HEK293 (cell line): ENCODE results near the gene ZNF70.

Experiments
- GLIS1 ChIP-seq: fragments of 450-650 bp; formaldehyde crosslinking; IDR thresholded peaks from 2 replicates; pipeline ENCODE4 v1.5.1; 2016; ENCODE audit warnings: missing biosample characterization, missing genetic modification characterization
- HOXC10 ChIP-seq: sonication (generic); formaldehyde crosslinking; IDR thresholded peaks from 2 replicates; pipeline ENCODE4 v1.8.1; 2023; ENCODE audit warnings: mild to moderate bottlenecking, missing genetic modification reagents
- KLF9 ChIP-seq: fragments of 450-650 bp; formaldehyde crosslinking; IDR thresholded peaks from 2 replicates; pipeline ENCODE4 v1.5.1; 2016; ENCODE audit warnings: missing biosample characterization, missing genetic modification characterization, low read depth
- OVOL3 ChIP-seq: fragments of 450-650 bp; formaldehyde crosslinking; IDR thresholded peaks from 2 replicates; pipeline ENCODE4 v1.5.1; 2016; ENCODE audit warnings: missing biosample characterization, missing genetic modification characterization
- SP3 ChIP-seq: fragments of 450-650 bp; formaldehyde crosslinking; IDR thresholded peaks from 2 replicates; pipeline ENCODE4 v1.5.1; 2016; ENCODE audit warnings: missing biosample characterization, missing genetic modification characterization
- YY1 ChIP-seq: fragments of 450-650 bp; formaldehyde crosslinking; IDR thresholded peaks from 2 replicates; pipeline ENCODE4 v1.5.1; 2018; ENCODE audit warnings: missing biosample characterization, missing genetic modification characterization
- ZBTB7A ChIP-seq: fragments of 450-650 bp; formaldehyde crosslinking; IDR thresholded peaks from 2 replicates; pipeline ENCODE4 v1.5.1; 2016; ENCODE audit warnings: low read depth, missing biosample characterization, missing genetic modification characterization
- ZFHX2 ChIP-seq: fragments of 450-650 bp; formaldehyde crosslinking; conservative IDR thresholded peaks from 2 replicates; pipeline ENCODE4 v1.5.1; 2016; ENCODE audit warnings: missing biosample characterization, missing genetic modification characterization
- ZNF266 ChIP-seq: fragments of 450-650 bp; formaldehyde crosslinking; IDR thresholded peaks from 2 replicates; pipeline ENCODE4 v1.5.1; 2016; ENCODE audit warnings: missing biosample characterization, missing genetic modification characterization, low read depth
- ZNF354C ChIP-seq: fragments of 450-650 bp; formaldehyde crosslinking; IDR thresholded peaks from 2 replicates; pipeline ENCODE4 v1.5.1; 2016; ENCODE audit warnings: missing biosample characterization, missing genetic modification characterization, low read depth, borderline replicate concordance
- ZNF366 ChIP-seq: fragments of 450-650 bp; formaldehyde crosslinking; conservative IDR thresholded peaks from 2 replicates; pipeline ENCODE4 v1.5.1; 2016; ENCODE audit warnings: missing biosample characterization, missing genetic modification characterization
- ZNF394 ChIP-seq: fragments of 450-650 bp; formaldehyde crosslinking; IDR thresholded peaks from 2 replicates; pipeline ENCODE4 v1.5.1; 2016; ENCODE audit warnings: missing biosample characterization, missing genetic modification characterization, mild to moderate bottlenecking, moderate library complexity, borderline replicate concordance
- ZNF423 ChIP-seq: fragments of 450-650 bp; formaldehyde crosslinking; IDR thresholded peaks from 2 replicates; pipeline ENCODE4 v1.5.1; 2016; ENCODE audit warnings: missing biosample characterization, missing genetic modification characterization
- ZNF521 ChIP-seq: fragments of 450-650 bp; formaldehyde crosslinking; IDR thresholded peaks from 2 replicates; pipeline ENCODE4 v1.5.1; 2017; ENCODE audit warnings: missing biosample characterization, mild to moderate bottlenecking, missing genetic modification characterization
- ZNF558 ChIP-seq: fragments of 450-650 bp; formaldehyde crosslinking; IDR thresholded peaks from 2 replicates; pipeline ENCODE4 v1.5.1; 2016; ENCODE audit warnings: missing biosample characterization, missing genetic modification characterization
- ZNF843 ChIP-seq: fragments of 450-650 bp; formaldehyde crosslinking; IDR thresholded peaks from 2 replicates; pipeline ENCODE4 v1.5.1; 2016; ENCODE audit warnings: missing biosample characterization, missing genetic modification characterization
- ZSCAN23 ChIP-seq: fragments of 450-650 bp; formaldehyde crosslinking; IDR thresholded peaks from 2 replicates; pipeline ENCODE4 v1.5.1; 2016; ENCODE audit warnings: missing biosample characterization, missing genetic modification characterization
- ZXDB ChIP-seq: fragments of 450-650 bp; formaldehyde crosslinking; IDR thresholded peaks from 2 replicates; pipeline ENCODE4 v1.5.1; 2016; ENCODE audit warnings: missing biosample characterization, missing genetic modification characterization
- TF ChIP-seq, protein P1 (sequence below): fragments of 450-650 bp; formaldehyde crosslinking; IDR thresholded peaks from 2 replicates; pipeline ENCODE4 v1.5.1; 2016; ENCODE audit warnings: missing biosample characterization, missing genetic modification characterization
- TF ChIP-seq, protein P2 (sequence below): fragments of 450-650 bp; formaldehyde crosslinking; conservative IDR thresholded peaks from 2 replicates; pipeline ENCODE4 v1.5.1; 2016; ENCODE audit warnings: low read depth, missing biosample characterization, missing genetic modification characterization
- TF ChIP-seq, protein P3 (sequence below): fragments of 450-650 bp; formaldehyde crosslinking; IDR thresholded peaks from 2 replicates; pipeline ENCODE4 v1.5.1; 2016; ENCODE audit warnings: missing biosample characterization, missing genetic modification characterization, borderline replicate concordance
- TF ChIP-seq, protein P4 (sequence below): fragments of 450-650 bp; formaldehyde crosslinking; IDR thresholded peaks from 2 replicates; pipeline ENCODE4 v1.5.1; 2017; ENCODE audit warnings: missing biosample characterization, missing genetic modification characterization
- TF ChIP-seq, protein P5 (sequence below): fragments of 450-650 bp; formaldehyde crosslinking; IDR thresholded peaks from 2 replicates; pipeline ENCODE4 v1.5.1; 2016; ENCODE audit warnings: missing biosample characterization, missing genetic modification characterization

ZNF70 gene

DNA sequence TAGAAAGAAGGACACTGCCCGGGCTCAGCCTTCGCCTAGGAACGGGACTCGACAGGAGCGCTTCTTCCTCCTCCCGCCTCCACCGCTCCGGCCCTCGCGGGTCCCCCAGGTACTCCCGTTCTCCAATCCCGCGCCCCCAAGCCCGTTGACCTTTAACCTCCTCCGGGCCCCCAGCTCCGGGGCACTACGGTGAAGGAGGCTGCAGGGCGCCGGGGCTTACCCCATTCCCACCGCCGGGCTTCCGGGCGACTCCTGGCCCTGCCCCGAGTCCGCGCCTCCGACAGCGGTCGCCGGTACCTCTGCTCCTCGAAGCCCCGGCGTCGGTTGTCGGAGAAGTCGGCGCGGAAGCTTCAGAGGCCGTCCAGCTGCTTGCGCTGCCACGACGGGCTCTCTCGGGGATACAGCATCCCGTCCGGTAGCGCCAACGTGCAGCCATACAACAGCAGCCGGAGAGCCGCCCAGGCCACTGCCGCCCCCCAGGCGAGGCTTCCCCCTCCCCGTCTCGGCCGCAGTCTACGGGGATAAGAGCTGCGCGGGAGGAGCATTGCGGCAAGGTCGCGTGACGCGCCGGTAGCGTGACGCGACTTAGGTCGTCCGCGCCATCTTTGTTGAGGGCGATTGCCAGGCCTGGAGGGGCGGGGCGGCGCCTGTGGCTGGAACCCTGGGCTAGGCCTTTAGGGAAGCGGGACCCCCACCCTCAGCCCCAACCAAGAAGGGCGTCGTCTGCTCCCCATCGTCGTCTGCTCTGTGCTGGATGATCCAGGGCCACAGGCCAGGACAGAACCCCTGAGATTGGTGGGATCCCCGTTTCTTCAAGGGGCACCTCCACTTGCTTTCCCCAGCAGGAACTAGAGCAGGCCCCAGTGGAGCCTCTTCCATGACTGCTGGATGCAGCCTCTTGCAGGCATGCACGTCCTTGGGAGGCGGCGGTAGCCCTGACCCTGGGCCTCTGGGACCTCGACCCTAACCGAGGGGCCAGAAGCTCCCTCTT lies 33.8 kb downstream of the ZNF70 start (continued):
- TF ChIP-seq ZNF366 (tag by site-specific recombination): no peak
- TF ChIP-seq ZFHX2 (tag by site-specific recombination): peak; percentile 79
- TF ChIP-seq ZNF266 (tag by site-specific recombination): no peak
- peak; percentile 66; the same call in 1 of the 2 replicates for TF ChIP-seq ZNF843 (tag by site-specific recombination)
- no peak for TF ChIP-seq ZNF423
- TF ChIP-seq, protein P1, sequence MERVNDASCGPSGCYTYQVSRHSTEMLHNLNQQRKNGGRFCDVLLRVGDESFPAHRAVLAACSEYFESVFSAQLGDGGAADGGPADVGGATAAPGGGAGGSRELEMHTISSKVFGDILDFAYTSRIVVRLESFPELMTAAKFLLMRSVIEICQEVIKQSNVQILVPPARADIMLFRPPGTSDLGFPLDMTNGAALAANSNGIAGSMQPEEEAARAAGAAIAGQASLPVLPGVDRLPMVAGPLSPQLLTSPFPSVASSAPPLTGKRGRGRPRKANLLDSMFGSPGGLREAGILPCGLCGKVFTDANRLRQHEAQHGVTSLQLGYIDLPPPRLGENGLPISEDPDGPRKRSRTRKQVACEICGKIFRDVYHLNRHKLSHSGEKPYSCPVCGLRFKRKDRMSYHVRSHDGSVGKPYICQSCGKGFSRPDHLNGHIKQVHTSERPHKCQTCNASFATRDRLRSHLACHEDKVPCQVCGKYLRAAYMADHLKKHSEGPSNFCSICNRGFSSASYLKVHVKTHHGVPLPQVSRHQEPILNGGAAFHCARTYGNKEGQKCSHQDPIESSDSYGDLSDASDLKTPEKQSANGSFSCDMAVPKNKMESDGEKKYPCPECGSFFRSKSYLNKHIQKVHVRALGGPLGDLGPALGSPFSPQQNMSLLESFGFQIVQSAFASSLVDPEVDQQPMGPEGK (tag by site-specific recombination): peak; percentile 99
- TF ChIP-seq ZNF521 (tag by site-specific recombination): no peak
- TF ChIP-seq, protein P2, sequence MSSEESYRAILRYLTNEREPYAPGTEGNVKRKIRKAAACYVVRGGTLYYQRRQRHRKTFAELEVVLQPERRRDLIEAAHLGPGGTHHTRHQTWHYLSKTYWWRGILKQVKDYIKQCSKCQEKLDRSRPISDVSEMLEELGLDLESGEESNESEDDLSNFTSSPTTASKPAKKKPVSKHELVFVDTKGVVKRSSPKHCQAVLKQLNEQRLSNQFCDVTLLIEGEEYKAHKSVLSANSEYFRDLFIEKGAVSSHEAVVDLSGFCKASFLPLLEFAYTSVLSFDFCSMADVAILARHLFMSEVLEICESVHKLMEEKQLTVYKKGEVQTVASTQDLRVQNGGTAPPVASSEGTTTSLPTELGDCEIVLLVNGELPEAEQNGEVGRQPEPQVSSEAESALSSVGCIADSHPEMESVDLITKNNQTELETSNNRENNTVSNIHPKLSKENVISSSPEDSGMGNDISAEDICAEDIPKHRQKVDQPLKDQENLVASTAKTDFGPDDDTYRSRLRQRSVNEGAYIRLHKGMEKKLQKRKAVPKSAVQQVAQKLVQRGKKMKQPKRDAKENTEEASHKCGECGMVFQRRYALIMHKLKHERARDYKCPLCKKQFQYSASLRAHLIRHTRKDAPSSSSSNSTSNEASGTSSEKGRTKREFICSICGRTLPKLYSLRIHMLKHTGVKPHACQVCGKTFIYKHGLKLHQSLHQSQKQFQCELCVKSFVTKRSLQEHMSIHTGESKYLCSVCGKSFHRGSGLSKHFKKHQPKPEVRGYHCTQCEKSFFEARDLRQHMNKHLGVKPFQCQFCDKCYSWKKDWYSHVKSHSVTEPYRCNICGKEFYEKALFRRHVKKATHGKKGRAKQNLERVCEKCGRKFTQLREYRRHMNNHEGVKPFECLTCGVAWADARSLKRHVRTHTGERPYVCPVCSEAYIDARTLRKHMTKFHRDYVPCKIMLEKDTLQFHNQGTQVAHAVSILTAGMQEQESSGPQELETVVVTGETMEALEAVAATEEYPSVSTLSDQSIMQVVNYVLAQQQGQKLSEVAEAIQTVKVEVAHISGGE (tag by site-specific recombination): peak; percentile 42; the same call in 1 of the 2 replicates
- peak; percentile 87 for TF ChIP-seq KLF9 (tag by site-specific recombination)
- TF ChIP-seq, protein P3, sequence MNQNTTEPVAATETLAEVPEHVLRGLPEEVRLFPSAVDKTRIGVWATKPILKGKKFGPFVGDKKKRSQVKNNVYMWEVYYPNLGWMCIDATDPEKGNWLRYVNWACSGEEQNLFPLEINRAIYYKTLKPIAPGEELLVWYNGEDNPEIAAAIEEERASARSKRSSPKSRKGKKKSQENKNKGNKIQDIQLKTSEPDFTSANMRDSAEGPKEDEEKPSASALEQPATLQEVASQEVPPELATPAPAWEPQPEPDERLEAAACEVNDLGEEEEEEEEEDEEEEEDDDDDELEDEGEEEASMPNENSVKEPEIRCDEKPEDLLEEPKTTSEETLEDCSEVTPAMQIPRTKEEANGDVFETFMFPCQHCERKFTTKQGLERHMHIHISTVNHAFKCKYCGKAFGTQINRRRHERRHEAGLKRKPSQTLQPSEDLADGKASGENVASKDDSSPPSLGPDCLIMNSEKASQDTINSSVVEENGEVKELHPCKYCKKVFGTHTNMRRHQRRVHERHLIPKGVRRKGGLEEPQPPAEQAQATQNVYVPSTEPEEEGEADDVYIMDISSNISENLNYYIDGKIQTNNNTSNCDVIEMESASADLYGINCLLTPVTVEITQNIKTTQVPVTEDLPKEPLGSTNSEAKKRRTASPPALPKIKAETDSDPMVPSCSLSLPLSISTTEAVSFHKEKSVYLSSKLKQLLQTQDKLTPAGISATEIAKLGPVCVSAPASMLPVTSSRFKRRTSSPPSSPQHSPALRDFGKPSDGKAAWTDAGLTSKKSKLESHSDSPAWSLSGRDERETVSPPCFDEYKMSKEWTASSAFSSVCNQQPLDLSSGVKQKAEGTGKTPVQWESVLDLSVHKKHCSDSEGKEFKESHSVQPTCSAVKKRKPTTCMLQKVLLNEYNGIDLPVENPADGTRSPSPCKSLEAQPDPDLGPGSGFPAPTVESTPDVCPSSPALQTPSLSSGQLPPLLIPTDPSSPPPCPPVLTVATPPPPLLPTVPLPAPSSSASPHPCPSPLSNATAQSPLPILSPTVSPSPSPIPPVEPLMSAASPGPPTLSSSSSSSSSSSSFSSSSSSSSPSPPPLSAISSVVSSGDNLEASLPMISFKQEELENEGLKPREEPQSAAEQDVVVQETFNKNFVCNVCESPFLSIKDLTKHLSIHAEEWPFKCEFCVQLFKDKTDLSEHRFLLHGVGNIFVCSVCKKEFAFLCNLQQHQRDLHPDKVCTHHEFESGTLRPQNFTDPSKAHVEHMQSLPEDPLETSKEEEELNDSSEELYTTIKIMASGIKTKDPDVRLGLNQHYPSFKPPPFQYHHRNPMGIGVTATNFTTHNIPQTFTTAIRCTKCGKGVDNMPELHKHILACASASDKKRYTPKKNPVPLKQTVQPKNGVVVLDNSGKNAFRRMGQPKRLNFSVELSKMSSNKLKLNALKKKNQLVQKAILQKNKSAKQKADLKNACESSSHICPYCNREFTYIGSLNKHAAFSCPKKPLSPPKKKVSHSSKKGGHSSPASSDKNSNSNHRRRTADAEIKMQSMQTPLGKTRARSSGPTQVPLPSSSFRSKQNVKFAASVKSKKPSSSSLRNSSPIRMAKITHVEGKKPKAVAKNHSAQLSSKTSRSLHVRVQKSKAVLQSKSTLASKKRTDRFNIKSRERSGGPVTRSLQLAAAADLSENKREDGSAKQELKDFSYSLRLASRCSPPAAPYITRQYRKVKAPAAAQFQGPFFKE (tag by site-specific recombination): no peak
- no peak for TF ChIP-seq ZNF354C (tag by site-specific recombination)
- TF ChIP-seq ZSCAN23: no peak
- peak; percentile 98 for TF ChIP-seq YY1 (tag by site-specific recombination)
- TF ChIP-seq ZNF394: peak; percentile 75; the same call in 1 of the 2 replicates
- TF ChIP-seq ZXDB (tag by site-specific recombination): peak; percentile 96
- TF ChIP-seq GLIS1 (tag by site-specific recombination): peak; percentile 78
- TF ChIP-seq OVOL3 (tag by site-specific recombination): peak; percentile 78
- TF ChIP-seq SP3: peak; percentile 83
- TF ChIP-seq, protein P4, sequence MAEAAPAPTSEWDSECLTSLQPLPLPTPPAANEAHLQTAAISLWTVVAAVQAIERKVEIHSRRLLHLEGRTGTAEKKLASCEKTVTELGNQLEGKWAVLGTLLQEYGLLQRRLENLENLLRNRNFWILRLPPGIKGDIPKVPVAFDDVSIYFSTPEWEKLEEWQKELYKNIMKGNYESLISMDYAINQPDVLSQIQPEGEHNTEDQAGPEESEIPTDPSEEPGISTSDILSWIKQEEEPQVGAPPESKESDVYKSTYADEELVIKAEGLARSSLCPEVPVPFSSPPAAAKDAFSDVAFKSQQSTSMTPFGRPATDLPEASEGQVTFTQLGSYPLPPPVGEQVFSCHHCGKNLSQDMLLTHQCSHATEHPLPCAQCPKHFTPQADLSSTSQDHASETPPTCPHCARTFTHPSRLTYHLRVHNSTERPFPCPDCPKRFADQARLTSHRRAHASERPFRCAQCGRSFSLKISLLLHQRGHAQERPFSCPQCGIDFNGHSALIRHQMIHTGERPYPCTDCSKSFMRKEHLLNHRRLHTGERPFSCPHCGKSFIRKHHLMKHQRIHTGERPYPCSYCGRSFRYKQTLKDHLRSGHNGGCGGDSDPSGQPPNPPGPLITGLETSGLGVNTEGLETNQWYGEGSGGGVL: peak; percentile 86
- TF ChIP-seq, protein P5, sequence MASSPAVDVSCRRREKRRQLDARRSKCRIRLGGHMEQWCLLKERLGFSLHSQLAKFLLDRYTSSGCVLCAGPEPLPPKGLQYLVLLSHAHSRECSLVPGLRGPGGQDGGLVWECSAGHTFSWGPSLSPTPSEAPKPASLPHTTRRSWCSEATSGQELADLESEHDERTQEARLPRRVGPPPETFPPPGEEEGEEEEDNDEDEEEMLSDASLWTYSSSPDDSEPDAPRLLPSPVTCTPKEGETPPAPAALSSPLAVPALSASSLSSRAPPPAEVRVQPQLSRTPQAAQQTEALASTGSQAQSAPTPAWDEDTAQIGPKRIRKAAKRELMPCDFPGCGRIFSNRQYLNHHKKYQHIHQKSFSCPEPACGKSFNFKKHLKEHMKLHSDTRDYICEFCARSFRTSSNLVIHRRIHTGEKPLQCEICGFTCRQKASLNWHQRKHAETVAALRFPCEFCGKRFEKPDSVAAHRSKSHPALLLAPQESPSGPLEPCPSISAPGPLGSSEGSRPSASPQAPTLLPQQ: peak; percentile 65
- TF ChIP-seq HOXC10 (CRISPR knock-in tag): no peak
- no peak for TF ChIP-seq ZNF558 (tag by site-specific recombination)
- TF ChIP-seq ZBTB7A: no peak
